WTC11 (cell line): ENCODE data around the gene TRIP12. TPM values are rescaled to one million over a fixed set of nuclear protein-coding genes. Genes with fewer than 3 reads are reported as not detected.

Experiments used
- ATAC-seq: fragments of 200-7000 bp; cut with Tn5 transposase; 2 replicates; pipeline ENCODE4 v1.10.0; 2021; ENCODE audit warnings: mild to moderate bottlenecking, moderate library complexity
- CTCF ChIA-PET: fragments of 300-600 bp; sonication (Branson Sonifier 250); formaldehyde crosslinking; loops from one replicate; lab custom pipeline; 2021; ENCODE audit warnings: antibody characterized with exemption; lab: Charles Lee
- POLR2A ChIA-PET: fragments of 350-600 bp; sonication (Branson Sonifier 250); formaldehyde crosslinking; loops from one replicate; lab custom pipeline; 2021; ENCODE audit warnings: antibody characterized with exemption; lab: Charles Lee
- DNase-seq: peaks from one replicate; pipeline ENCODE4 v3.0.0; 2021; ENCODE audit warnings: low spot score
- H3K27ac Mint-ChIP-seq: 2 replicates; pipeline ENCODE4 v1.8.0; 2021; ENCODE audit warnings: mixed read lengths
- H3K27me3 Mint-ChIP-seq: 2 replicates; pipeline ENCODE4 v1.8.0; 2021; ENCODE audit warnings: low read depth, mild to moderate bottlenecking, moderate library complexity, mixed read lengths
- H3K36me3 Mint-ChIP-seq: 2 replicates; pipeline ENCODE4 v1.8.0; 2021; ENCODE audit warnings: mixed read lengths
- H3K4me1 Mint-ChIP-seq: 2 replicates; pipeline ENCODE4 v1.8.0; 2022; ENCODE audit warnings: mixed read lengths
- H3K4me3 Mint-ChIP-seq: 2 replicates; pipeline ENCODE4 v1.8.0; 2021; ENCODE audit warnings: mild to moderate bottlenecking, moderate library complexity, mixed read lengths
- H3K9me3 Mint-ChIP-seq: 2 replicates; pipeline ENCODE4 v1.8.0; 2021; ENCODE audit warnings: mixed read lengths
- ELF4 ChIP-seq: sonication (generic); formaldehyde crosslinking; IDR thresholded peaks from 2 replicates; pipeline ENCODE4 v1.8.1; 2022; ENCODE audit warnings: low read depth, mild to moderate bottlenecking, moderate library complexity, missing genetic modification reagents
- ETV6 ChIP-seq: sonication (generic); formaldehyde crosslinking; IDR thresholded peaks from 2 replicates; pipeline ENCODE4 v1.8.1; 2022; ENCODE audit warnings: mild to moderate bottlenecking, missing genetic modification reagents
- GABPB1 ChIP-seq: sonication (generic); formaldehyde crosslinking; IDR thresholded peaks from 2 replicates; pipeline ENCODE4 v1.8.1; 2023; ENCODE audit warnings: mild to moderate bottlenecking, missing genetic modification reagents
- HMGA2 ChIP-seq: fragments of 250-450 bp; sonication (Bioruptor Pico); IDR thresholded peaks from 2 replicates; pipeline ENCODE4 v1.4.0; 2021; ENCODE audit warnings: mild to moderate bottlenecking, moderate library complexity
- JUN ChIP-seq: sonication (generic); formaldehyde crosslinking; IDR thresholded peaks from 2 replicates; pipeline ENCODE4 v1.8.0; 2023; ENCODE audit warnings: mild to moderate bottlenecking, missing genetic modification reagents
- MYBL2 ChIP-seq: sonication (generic); formaldehyde crosslinking; IDR thresholded peaks from 2 replicates; pipeline ENCODE4 v1.8.1; 2023; ENCODE audit warnings: mild to moderate bottlenecking, moderate library complexity, missing genetic modification reagents
- NFATC4 ChIP-seq: fragments of 250-450 bp; sonication (Bioruptor Pico); IDR thresholded peaks from 2 replicates; pipeline ENCODE4 v1.9.0; 2021; ENCODE audit warnings: mild to moderate bottlenecking
- NR3C1 ChIP-seq: sonication (generic); formaldehyde crosslinking; conservative IDR thresholded peaks from 2 replicates; pipeline ENCODE4 v1.8.1; 2023; ENCODE audit warnings: low read depth, mild to moderate bottlenecking, missing genetic modification reagents
- OVOL2 ChIP-seq: fragments of 250-450 bp; sonication (Bioruptor Pico); IDR thresholded peaks from 2 replicates; pipeline ENCODE4 v1.9.0; 2021; ENCODE audit warnings: mild to moderate bottlenecking, borderline replicate concordance
- SMAD3 ChIP-seq: sonication (generic); formaldehyde crosslinking; IDR thresholded peaks from 2 replicates; pipeline ENCODE4 v1.8.0; 2022; ENCODE audit warnings: missing genetic modification reagents, mild to moderate bottlenecking, borderline replicate concordance
- TCF7 ChIP-seq: sonication (generic); formaldehyde crosslinking; IDR thresholded peaks from 2 replicates; pipeline ENCODE4 v1.8.0; 2022; ENCODE audit warnings: mild to moderate bottlenecking, low read depth, missing genetic modification reagents, moderate library complexity
- ZNF121 ChIP-seq: sonication (generic); formaldehyde crosslinking; IDR thresholded peaks from 2 replicates; pipeline ENCODE4 v1.8.0; 2023; ENCODE audit warnings: missing genetic modification reagents
- ZNF138 ChIP-seq: sonication (generic); formaldehyde crosslinking; conservative IDR thresholded peaks from 2 replicates; pipeline ENCODE4 v1.8.1; 2022; ENCODE audit warnings: mild to moderate bottlenecking, moderate library complexity, missing genetic modification reagents
- ZNF219 ChIP-seq: sonication (generic); formaldehyde crosslinking; IDR thresholded peaks from 2 replicates; pipeline ENCODE4 v1.8.0; 2023; ENCODE audit warnings: missing genetic modification reagents, mild to moderate bottlenecking, borderline replicate concordance
- ZNF232 ChIP-seq: sonication (generic); formaldehyde crosslinking; IDR thresholded peaks from 2 replicates; pipeline ENCODE4 v1.8.0; 2022; ENCODE audit warnings: mild to moderate bottlenecking, missing genetic modification reagents
- ZNF263 ChIP-seq: sonication (generic); formaldehyde crosslinking; IDR thresholded peaks from 2 replicates; pipeline ENCODE4 v1.8.1; 2022; ENCODE audit warnings: low read depth, mild to moderate bottlenecking, moderate library complexity, missing genetic modification reagents
- ZNF423 ChIP-seq: fragments of 250-450 bp; sonication (Bioruptor Pico); IDR thresholded peaks from 2 replicates; pipeline ENCODE4 v2.1.2; 2022; ENCODE audit warnings: mild to moderate bottlenecking, moderate library complexity
- total RNA-seq: library from RNA; stranded (reverse); gene quantifications from 3 replicates; pipeline ENCODE4 v1.2.3, GENCODE V29; 2021
- TF ChIP-seq, protein P1 (sequence below): sonication (generic); formaldehyde crosslinking; IDR thresholded peaks from 2 replicates; pipeline ENCODE4 v1.8.0; 2022; ENCODE audit warnings: mild to moderate bottlenecking, missing genetic modification reagents
- TF ChIP-seq, protein P2 (sequence below): sonication (generic); formaldehyde crosslinking; IDR thresholded peaks from 2 replicates; pipeline ENCODE4 v1.8.1; 2022; ENCODE audit warnings: mild to moderate bottlenecking, missing genetic modification reagents, moderate library complexity, borderline replicate concordance
- TF ChIP-seq, protein P3 (sequence below): sonication (generic); formaldehyde crosslinking; IDR thresholded peaks from 2 replicates; pipeline ENCODE4 v1.8.1; 2022; ENCODE audit warnings: missing genetic modification reagents, borderline replicate concordance
- TF ChIP-seq, protein P4 (sequence below): sonication (generic); formaldehyde crosslinking; IDR thresholded peaks from 2 replicates; pipeline ENCODE4 v1.8.0; 2022; ENCODE audit warnings: missing genetic modification reagents
- TF ChIP-seq, protein P5 (sequence below): fragments of 250-450 bp; sonication (Bioruptor Pico); IDR thresholded peaks from 2 replicates; pipeline ENCODE4 v1.9.0; 2021; ENCODE audit warnings: mild to moderate bottlenecking
- TF ChIP-seq, protein P6 (sequence below): sonication (generic); formaldehyde crosslinking; IDR thresholded peaks from 2 replicates; pipeline ENCODE4 v1.8.0; 2022; ENCODE audit warnings: mild to moderate bottlenecking, missing genetic modification reagents

The TRIP12 gene
- total RNA-seq, 1 experiment from 2014 or later = 149 TPM

DNA sequence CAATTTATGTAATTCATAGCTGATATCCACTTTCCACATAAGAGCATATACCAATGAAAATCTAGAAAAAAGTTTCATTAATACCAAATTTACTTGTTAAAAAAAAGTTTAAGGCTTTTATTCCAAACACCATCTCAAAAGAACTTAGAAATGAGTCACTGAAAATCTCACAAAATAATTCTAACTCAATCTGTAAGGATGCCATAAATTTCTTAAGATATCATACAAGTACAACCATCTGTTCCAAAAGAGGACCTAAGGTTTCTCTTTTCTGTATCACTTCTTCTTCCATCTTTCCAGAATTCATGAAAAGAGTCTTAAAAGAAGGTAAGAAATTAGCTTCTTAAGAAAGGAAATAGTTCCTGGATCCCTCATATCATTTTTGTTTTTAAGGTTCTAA lies 60.4 kb downstream of the TRIP12 start (continued):
- TF ChIP-seq, protein P1, sequence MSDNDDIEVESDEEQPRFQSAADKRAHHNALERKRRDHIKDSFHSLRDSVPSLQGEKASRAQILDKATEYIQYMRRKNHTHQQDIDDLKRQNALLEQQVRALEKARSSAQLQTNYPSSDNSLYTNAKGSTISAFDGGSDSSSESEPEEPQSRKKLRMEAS (CRISPR knock-in tag) = no peak
- no peak for TF ChIP-seq JUN (CRISPR knock-in tag)
- TF ChIP-seq, protein P2, sequence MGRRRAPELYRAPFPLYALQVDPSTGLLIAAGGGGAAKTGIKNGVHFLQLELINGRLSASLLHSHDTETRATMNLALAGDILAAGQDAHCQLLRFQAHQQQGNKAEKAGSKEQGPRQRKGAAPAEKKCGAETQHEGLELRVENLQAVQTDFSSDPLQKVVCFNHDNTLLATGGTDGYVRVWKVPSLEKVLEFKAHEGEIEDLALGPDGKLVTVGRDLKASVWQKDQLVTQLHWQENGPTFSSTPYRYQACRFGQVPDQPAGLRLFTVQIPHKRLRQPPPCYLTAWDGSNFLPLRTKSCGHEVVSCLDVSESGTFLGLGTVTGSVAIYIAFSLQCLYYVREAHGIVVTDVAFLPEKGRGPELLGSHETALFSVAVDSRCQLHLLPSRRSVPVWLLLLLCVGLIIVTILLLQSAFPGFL (CRISPR knock-in tag) = no peak

DNA sequence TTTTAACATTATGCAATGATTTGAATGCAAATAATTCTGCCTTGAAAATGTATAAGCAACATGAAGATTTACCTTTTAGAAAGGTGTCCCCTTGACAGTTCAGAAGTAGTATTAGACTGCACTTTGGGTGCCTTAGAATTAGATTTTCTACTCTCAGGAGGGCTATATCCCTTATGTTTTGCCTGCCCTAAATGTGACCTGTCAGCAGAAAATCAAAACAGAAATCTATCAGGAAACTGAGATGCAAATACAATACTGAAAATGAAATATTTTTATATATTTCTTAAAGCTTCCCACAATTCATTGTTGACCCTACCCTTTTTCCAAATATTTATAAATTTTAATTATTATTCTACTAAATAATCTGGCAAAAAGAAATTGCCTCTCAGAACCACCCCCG lies 61.5 kb downstream of the TRIP12 start:
- H3K27ac Mint-ChIP-seq = no peak overlapping the region
- no peaks in the 10 kb centered on the region for H3K4me1 Mint-ChIP-seq
- ATAC-seq (no peak), DNase-seq (no peak)
- H3K9me3 Mint-ChIP-seq = no peaks in the 10 kb centered on the region
- TF ChIP-seq GABPB1 (CRISPR knock-in tag) (no peak), SMAD3 (CRISPR knock-in tag) (no peak), ZNF219 (CRISPR knock-in tag) (no peak)
- H3K4me3 Mint-ChIP-seq = no peak overlapping the region
- H3K27me3 Mint-ChIP-seq = no peaks in the 10 kb centered on the region
- peaks cover 30% of the 10 kb centered on the region for H3K36me3 Mint-ChIP-seq
- ChIA-PET POLR2A (no interaction called here), CTCF (no interaction called here)

DNA sequence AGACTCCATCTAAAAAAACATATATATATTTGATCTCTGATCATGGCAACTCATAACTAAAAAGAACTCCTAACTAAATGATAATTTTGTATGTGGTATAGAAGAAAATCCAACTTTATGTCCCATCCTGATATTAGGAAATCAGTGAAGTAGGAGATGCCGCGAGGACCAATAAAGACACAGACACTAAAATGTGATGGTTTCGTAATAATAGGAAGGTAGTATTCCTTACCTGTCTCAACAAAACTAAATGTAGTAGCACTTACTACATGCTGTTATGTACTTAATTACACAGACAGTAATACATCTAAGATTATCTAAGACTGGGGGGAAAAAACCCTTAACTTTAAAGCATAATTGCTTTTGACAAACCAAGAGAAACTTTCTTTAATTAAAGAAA lies 63.5 kb downstream of the TRIP12 start:
- H3K9me3 Mint-ChIP-seq = no peaks in the 10 kb centered on the region
- no peak for ATAC-seq
- H3K36me3 Mint-ChIP-seq = peaks cover 39% of the 10 kb centered on the region
- no peak for TF ChIP-seq HMGA2
- no peak for TF ChIP-seq ZNF219 (CRISPR knock-in tag)
- TF ChIP-seq ZNF423 (CRISPR knock-in tag) = no peak
- TF ChIP-seq ZNF138 (CRISPR knock-in tag) = no peak
- no peak for TF ChIP-seq ZNF232 (CRISPR knock-in tag)
- TF ChIP-seq ELF4 = no peak
- no peak for TF ChIP-seq GABPB1 (CRISPR knock-in tag)
- TF ChIP-seq, protein P3, sequence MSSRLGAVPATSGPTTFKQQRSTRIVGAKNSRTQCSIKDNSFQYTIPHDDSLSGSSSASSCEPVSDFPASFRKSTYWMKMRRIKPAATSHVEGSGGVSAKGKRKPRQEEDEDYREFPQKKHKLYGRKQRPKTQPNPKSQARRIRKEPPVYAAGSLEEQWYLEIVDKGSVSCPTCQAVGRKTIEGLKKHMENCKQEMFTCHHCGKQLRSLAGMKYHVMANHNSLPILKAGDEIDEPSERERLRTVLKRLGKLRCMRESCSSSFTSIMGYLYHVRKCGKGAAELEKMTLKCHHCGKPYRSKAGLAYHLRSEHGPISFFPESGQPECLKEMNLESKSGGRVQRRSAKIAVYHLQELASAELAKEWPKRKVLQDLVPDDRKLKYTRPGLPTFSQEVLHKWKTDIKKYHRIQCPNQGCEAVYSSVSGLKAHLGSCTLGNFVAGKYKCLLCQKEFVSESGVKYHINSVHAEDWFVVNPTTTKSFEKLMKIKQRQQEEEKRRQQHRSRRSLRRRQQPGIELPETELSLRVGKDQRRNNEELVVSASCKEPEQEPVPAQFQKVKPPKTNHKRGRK (CRISPR knock-in tag) = no peak
- TF ChIP-seq, protein P4, sequence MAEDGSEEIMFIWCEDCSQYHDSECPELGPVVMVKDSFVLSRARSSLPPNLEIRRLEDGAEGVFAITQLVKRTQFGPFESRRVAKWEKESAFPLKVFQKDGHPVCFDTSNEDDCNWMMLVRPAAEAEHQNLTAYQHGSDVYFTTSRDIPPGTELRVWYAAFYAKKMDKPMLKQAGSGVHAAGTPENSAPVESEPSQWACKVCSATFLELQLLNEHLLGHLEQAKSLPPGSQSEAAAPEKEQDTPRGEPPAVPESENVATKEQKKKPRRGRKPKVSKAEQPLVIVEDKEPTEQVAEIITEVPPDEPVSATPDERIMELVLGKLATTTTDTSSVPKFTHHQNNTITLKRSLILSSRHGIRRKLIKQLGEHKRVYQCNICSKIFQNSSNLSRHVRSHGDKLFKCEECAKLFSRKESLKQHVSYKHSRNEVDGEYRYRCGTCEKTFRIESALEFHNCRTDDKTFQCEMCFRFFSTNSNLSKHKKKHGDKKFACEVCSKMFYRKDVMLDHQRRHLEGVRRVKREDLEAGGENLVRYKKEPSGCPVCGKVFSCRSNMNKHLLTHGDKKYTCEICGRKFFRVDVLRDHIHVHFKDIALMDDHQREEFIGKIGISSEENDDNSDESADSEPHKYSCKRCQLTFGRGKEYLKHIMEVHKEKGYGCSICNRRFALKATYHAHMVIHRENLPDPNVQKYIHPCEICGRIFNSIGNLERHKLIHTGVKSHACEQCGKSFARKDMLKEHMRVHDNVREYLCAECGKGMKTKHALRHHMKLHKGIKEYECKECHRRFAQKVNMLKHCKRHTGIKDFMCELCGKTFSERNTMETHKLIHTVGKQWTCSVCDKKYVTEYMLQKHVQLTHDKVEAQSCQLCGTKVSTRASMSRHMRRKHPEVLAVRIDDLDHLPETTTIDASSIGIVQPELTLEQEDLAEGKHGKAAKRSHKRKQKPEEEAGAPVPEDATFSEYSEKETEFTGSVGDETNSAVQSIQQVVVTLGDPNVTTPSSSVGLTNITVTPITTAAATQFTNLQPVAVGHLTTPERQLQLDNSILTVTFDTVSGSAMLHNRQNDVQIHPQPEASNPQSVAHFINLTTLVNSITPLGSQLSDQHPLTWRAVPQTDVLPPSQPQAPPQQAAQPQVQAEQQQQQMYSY (CRISPR knock-in tag) = no peak
- no peak for TF ChIP-seq ETV6 (CRISPR knock-in tag)
- H3K27ac Mint-ChIP-seq = no peak overlapping the region
- H3K27me3 Mint-ChIP-seq = no peaks in the 10 kb centered on the region
- no peak overlapping the region for H3K4me3 Mint-ChIP-seq
- CTCF ChIA-PET = no interaction called here
- no peak for DNase-seq
- POLR2A ChIA-PET = no interaction called here
- no peaks in the 10 kb centered on the region for H3K4me1 Mint-ChIP-seq

DNA sequence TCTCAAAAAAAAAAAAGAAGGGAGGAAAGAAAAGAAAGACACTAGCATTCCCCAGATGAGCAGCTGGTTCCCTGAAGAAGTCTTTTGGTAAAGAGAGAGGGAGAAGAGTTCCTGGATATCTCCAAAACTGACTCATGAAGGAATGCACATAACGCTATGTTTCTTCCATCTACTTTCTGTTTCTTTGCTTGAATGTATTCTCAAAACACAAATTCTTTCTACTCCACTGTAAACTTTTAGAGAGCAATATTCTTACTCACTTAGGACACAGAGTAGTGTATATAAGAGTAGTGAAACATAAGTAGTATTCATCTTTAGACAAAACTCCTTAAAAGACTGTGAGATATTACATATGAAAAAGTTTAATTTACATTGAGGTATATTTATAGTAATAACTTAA lies 64.2 kb downstream of the TRIP12 start:
- Mint-ChIP-seq H3K4me1 (no peaks in the 10 kb centered on the region), H3K9me3 (no peaks in the 10 kb centered on the region), H3K27me3 (no peaks in the 10 kb centered on the region), H3K27ac (no peak overlapping the region), H3K36me3 (peaks cover 39% of the 10 kb centered on the region), H3K4me3 (no peak overlapping the region)
- CTCF ChIA-PET = no interaction called here
- POLR2A ChIA-PET = no interaction called here
- DNase-seq (no peak), ATAC-seq (no peak)
- TF ChIP-seq OVOL2 (CRISPR knock-in tag) (no peak), MYBL2 (CRISPR knock-in tag) (no peak), ZNF423 (CRISPR knock-in tag) (no peak), ZNF263 (no peak), TCF7 (CRISPR knock-in tag) (no peak), NFATC4 (CRISPR knock-in tag) (no peak), ZNF121 (CRISPR knock-in tag) (no peak), NR3C1 (CRISPR knock-in tag) (no peak)
- TF ChIP-seq, protein P1 (CRISPR knock-in tag) = no peak
- TF ChIP-seq, protein P5, sequence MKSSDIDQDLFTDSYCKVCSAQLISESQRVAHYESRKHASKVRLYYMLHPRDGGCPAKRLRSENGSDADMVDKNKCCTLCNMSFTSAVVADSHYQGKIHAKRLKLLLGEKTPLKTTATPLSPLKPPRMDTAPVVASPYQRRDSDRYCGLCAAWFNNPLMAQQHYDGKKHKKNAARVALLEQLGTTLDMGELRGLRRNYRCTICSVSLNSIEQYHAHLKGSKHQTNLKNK (CRISPR knock-in tag) = no peak
- TF ChIP-seq, protein P6, sequence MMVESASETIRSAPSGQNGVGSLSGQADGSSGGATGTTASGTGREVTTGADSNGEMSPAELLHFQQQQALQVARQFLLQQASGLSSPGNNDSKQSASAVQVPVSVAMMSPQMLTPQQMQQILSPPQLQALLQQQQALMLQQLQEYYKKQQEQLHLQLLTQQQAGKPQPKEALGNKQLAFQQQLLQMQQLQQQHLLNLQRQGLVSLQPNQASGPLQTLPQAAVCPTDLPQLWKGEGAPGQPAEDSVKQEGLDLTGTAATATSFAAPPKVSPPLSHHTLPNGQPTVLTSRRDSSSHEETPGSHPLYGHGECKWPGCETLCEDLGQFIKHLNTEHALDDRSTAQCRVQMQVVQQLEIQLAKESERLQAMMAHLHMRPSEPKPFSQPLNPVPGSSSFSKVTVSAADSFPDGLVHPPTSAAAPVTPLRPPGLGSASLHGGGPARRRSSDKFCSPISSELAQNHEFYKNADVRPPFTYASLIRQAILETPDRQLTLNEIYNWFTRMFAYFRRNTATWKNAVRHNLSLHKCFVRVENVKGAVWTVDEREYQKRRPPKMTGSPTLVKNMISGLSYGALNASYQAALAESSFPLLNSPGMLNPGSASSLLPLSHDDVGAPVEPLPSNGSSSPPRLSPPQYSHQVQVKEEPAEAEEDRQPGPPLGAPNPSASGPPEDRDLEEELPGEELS (CRISPR knock-in tag) = no peak
